MM.1S (cell line): ENCODE data around the gene GRK3.

Experiments used
- DNase-seq: peaks from one replicate; pipeline ENCODE4 v3.0.0-alpha.2; 2015
- H2AFZ ChIP-seq: fragments of 300-600 bp; sonication (generic); 2 replicates; pipeline ENCODE4 v1.6.0; 2016; ENCODE audit warnings: antibody characterized with exemption, low read length
- H3F3A ChIP-seq: fragments of 300-600 bp; sonication (generic); 2 replicates; pipeline ENCODE4 v1.6.1; 2016; ENCODE audit warnings: mild to moderate bottlenecking, antibody characterized with exemption, low read length, moderate library complexity, mixed read lengths; ENCODE audit not compliant: insufficient read depth
- H3K27ac ChIP-seq: fragments of 300-600 bp; sonication (generic); 2 replicates; pipeline ENCODE4 v1.5.1; 2016; ENCODE audit warnings: mild to moderate bottlenecking, low read length
- H3K27me3 ChIP-seq: fragments of 300-600 bp; sonication (generic); replicated peaks from 2 replicates; pipeline ENCODE4 v1.6.0; 2016; ENCODE audit warnings: low read length; ENCODE audit not compliant: insufficient read depth
- H3K36me3 ChIP-seq: fragments of 300-600 bp; sonication (generic); replicated peaks from 2 replicates; pipeline ENCODE4 v1.6.1; 2016; ENCODE audit warnings: mild to moderate bottlenecking, low read length, mixed read lengths; ENCODE audit not compliant: insufficient read depth
- H3K4me1 ChIP-seq: fragments of 300-600 bp; sonication (generic); 2 replicates; pipeline ENCODE4 v1.6.1; 2016; ENCODE audit warnings: low read length, mixed read lengths
- H3K4me2 ChIP-seq: fragments of 300-600 bp; sonication (generic); 2 replicates; pipeline ENCODE4 v1.6.0; 2016; ENCODE audit warnings: low read depth, low read length
- H3K4me3 ChIP-seq: fragments of 300-600 bp; sonication (generic); 2 replicates; pipeline ENCODE4 v1.5.1; 2016; ENCODE audit warnings: low read length, mixed read lengths
- H3K79me2 ChIP-seq: fragments of 300-600 bp; sonication (generic); 2 replicates; pipeline ENCODE4 v1.6.1; 2016; ENCODE audit warnings: mixed run types, low read length, mixed read lengths
- H3K9ac ChIP-seq: fragments of 300-600 bp; sonication (generic); 2 replicates; pipeline ENCODE4 v1.6.1; 2016; ENCODE audit warnings: low read length, mixed read lengths
- H3K9me2 ChIP-seq: fragments of 300-600 bp; sonication (generic); replicated peaks from 2 replicates; pipeline ENCODE4 v1.6.1; 2016; ENCODE audit warnings: mild to moderate bottlenecking, low read length, mixed read lengths; ENCODE audit not compliant: insufficient read depth
- H3K9me3 ChIP-seq: fragments of 300-600 bp; sonication (generic); replicated peaks from 2 replicates; pipeline ENCODE4 v1.6.1; 2016; ENCODE audit warnings: mild to moderate bottlenecking, low read length, mixed read lengths; ENCODE audit not compliant: insufficient read depth
- H4K20me1 ChIP-seq: fragments of 300-600 bp; sonication (generic); 2 replicates; pipeline ENCODE4 v1.6.1; 2016; ENCODE audit warnings: mild to moderate bottlenecking, low read length, moderate library complexity, mixed read lengths; ENCODE audit not compliant: insufficient read depth
- EZH2 ChIP-seq: fragments of 300-600 bp; sonication (generic); optimal IDR thresholded peaks from 2 replicates; pipeline ENCODE3; 2017; ENCODE audit warnings: low read depth, mild to moderate bottlenecking, antibody characterized with exemption, low read length, mixed read lengths
- EZH2phosphoT487 ChIP-seq: fragments of 300-600 bp; sonication (generic); IDR thresholded peaks from 2 replicates; pipeline ENCODE4 v1.6.1; 2018; ENCODE audit warnings: antibody characterized with exemption, low read length
- TF ChIP-seq, protein P1 (sequence below): fragments of 300-600 bp; sonication (generic); IDR thresholded peaks from 2 replicates; pipeline ENCODE4 v1.5.1; 2016; ENCODE audit warnings: antibody characterized with exemption, low read length, mixed read lengths

The GRK3 gene

GRCh38 chr22:25542191-25542590 is 22.3 kb upstream of the GRK3 start:
- DNase-seq: no peak
- H3K79me2 ChIP-seq: no peaks in the 10 kb centered on the region
- H4K20me1 ChIP-seq: no peaks in the 10 kb centered on the region
- H3K9ac ChIP-seq: no peak overlapping the region
- no peak overlapping the region for H3K4me2 ChIP-seq
- no peak overlapping the region for H3K4me3 ChIP-seq
- no peaks in the 10 kb centered on the region for H3K9me3 ChIP-seq
- no peak overlapping the region for H2AFZ ChIP-seq
- H3K27me3 ChIP-seq: no peaks in the 10 kb centered on the region
- H3F3A ChIP-seq: no peaks in the 10 kb centered on the region
- H3K36me3 ChIP-seq: no peaks in the 10 kb centered on the region
- no peaks in the 10 kb centered on the region for H3K4me1 ChIP-seq
- TF ChIP-seq, protein P1, sequence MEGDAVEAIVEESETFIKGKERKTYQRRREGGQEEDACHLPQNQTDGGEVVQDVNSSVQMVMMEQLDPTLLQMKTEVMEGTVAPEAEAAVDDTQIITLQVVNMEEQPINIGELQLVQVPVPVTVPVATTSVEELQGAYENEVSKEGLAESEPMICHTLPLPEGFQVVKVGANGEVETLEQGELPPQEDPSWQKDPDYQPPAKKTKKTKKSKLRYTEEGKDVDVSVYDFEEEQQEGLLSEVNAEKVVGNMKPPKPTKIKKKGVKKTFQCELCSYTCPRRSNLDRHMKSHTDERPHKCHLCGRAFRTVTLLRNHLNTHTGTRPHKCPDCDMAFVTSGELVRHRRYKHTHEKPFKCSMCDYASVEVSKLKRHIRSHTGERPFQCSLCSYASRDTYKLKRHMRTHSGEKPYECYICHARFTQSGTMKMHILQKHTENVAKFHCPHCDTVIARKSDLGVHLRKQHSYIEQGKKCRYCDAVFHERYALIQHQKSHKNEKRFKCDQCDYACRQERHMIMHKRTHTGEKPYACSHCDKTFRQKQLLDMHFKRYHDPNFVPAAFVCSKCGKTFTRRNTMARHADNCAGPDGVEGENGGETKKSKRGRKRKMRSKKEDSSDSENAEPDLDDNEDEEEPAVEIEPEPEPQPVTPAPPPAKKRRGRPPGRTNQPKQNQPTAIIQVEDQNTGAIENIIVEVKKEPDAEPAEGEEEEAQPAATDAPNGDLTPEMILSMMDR: no peak
- TF ChIP-seq EZH2 (no peak), EZH2phosphoT487 (no peak)
- H3K27ac ChIP-seq: no peak overlapping the region
- H3K9me2 ChIP-seq: no peaks in the 10 kb centered on the region

GRCh38 chr22:25542720-25543402 is 21.6 kb upstream of the GRK3 start:
- no peak for DNase-seq
- Histone ChIP-seq H3F3A (no peaks in the 10 kb centered on the region), H3K9me3 (no peaks in the 10 kb centered on the region), H3K4me1 (no peaks in the 10 kb centered on the region), H3K9ac (no peak overlapping the region), H3K9me2 (no peaks in the 10 kb centered on the region), H2AFZ (no peak overlapping the region), H3K27ac (no peak overlapping the region), H4K20me1 (no peaks in the 10 kb centered on the region), H3K36me3 (no peaks in the 10 kb centered on the region), H3K27me3 (no peaks in the 10 kb centered on the region), H3K4me2 (no peak overlapping the region), H3K79me2 (no peaks in the 10 kb centered on the region), H3K4me3 (no peak overlapping the region)
- TF ChIP-seq EZH2 (no peak), EZH2phosphoT487 (no peak)
- TF ChIP-seq, protein P1: no peak

- H3K79me2 ChIP-seq: no peaks in the 10 kb centered on the region
- TF ChIP-seq, protein P1: no peak
- TF ChIP-seq EZH2phosphoT487 (no peak), EZH2 (no peak)
- no peaks in the 10 kb centered on the region for H3K36me3 ChIP-seq
- H3K4me3 ChIP-seq: no peak overlapping the region
- no peak overlapping the region for H3K9ac ChIP-seq
- DNase-seq: no peak
- no peak overlapping the region for H3K27ac ChIP-seq
- no peaks in the 10 kb centered on the region for H3K9me2 ChIP-seq
- H3K27me3 ChIP-seq: no peaks in the 10 kb centered on the region
- H3F3A ChIP-seq: no peaks in the 10 kb centered on the region
- no peak overlapping the region for H3K4me2 ChIP-seq
- no peak overlapping the region for H2AFZ ChIP-seq
- H3K4me1 ChIP-seq: no peaks in the 10 kb centered on the region
- H4K20me1 ChIP-seq: no peaks in the 10 kb centered on the region
- no peaks in the 10 kb centered on the region for H3K9me3 ChIP-seq
Observed at GRCh38 chr22:25545146-25545545, 19.3 kb upstream of the GRK3 start.
